Kidney tubule cell (primary cell): Measurements from ENCODE around the gene TMPRSS11D.

ENCODE experiments used
- DNase-seq: peaks from one replicate; pipeline ENCODE4 v3.0.0-alpha.2; 2018; ENCODE audit warnings: low spot score

Gene TMPRSS11D

DNA sequence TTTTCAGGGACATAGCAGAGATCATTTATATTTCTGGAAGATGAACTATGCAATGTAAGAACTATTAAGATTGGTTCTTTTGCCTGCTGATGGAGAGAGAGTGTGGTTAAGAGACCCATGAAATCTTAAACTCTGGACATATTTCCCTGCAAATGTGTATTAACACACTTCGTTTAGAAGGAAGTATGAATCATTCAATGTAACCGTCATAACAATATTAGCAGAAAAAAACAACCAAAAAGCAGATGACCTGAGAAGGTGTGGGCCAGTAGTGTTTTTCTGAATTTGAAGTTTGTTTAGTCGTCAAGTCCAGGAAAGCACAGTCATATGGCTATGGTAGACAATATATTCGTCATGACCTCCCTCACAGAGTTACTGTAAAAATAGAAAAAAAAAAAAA is 2.5 kb upstream of the TMPRSS11D start:
- DNase-seq, result peak; percentile 44

DNA sequence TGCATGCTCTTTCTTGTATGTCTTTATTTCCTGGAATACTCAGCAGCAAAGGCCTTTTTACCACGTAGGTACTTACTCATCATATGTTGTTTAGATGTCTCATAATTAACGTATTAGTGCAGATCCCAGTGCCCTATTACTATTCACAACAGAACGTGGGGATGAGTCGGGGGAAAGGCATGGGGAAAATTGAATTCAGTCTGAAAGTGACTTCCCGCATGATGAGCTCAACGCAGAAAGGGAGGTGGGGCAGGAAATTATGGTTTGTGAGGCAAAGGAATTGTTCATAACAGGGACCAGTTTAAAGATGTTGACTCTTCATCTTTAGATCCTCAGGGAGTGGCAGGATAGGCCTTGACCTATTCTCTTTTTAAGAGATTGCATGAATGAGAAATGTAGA is 2.0 kb upstream of the TMPRSS11D start:
- peak; percentile 97 for DNase-seq

DNA sequence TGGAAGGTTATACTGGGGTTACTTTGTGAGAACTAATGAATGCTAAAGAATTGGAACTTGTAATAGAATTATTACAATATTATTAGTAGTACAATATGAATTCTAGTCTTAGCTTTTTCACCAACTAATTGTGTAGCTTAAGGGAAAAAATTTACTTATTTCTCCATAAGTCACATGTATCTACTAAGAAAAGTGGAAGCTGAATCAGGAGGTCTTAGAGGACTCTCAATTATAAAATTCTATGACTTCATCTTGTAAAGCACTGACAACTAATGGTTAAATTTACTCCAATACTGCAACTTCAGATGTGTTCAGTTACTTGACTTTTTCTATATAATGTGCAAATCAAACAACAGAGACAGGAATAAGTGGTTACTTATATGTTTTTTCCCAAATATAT is 899 bp upstream of the TMPRSS11D start:
- DNase-seq, result no peak

DNA sequence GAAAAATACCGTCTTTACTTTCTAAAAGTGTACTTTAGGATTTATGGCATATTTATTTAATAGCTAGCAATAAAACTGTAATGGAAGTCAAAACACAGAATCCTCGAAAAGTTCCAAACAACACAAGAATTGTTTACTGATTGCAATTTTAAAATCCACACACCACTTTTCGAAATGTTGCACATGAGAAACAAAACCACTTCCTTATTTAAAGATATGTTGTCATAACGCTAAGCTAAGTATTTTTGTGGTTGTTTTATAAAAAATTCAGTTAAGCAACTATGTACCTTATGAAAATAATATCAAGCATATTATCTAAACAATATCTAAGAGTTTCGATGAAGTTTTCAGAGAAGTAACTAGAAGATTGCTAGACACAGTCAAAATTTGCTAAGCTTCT is 344 bp downstream of the TMPRSS11D start:
- DNase-seq, result no peak

DNA sequence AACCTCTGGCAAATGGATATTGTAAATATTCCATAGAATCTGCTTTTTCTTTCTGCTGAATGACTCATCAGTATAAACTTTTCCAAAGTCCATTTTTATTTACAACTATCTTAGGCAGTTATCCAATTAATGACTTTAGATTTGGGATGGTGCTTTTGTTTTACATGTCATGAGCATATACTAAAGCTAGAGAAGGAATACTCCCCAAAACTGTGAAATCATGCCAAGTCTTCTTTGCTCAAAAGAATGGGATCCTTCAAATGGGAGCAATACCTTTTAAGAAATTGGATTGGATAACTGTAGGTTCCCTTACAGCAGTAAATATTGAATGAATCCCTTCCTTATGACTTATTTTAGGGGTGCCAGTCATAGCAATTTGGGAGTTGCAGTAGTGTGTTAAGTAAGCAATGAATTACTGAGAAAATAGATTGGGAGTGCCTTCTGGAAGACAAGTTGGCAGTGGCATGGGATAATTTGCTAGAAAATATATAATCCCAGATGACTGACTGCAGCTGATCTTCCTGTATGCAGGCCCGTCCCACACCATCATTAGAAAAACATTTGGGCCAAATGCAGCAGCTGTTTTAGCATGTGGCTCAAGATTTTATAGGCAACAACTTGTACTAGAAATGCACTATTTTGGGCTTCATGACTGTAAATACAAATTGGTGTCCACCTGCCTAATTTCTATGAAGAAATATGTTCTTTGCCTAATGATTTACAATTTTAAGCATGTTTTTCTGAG is 2.8 kb downstream of the TMPRSS11D start:
- DNase-seq, result no peak

DNA sequence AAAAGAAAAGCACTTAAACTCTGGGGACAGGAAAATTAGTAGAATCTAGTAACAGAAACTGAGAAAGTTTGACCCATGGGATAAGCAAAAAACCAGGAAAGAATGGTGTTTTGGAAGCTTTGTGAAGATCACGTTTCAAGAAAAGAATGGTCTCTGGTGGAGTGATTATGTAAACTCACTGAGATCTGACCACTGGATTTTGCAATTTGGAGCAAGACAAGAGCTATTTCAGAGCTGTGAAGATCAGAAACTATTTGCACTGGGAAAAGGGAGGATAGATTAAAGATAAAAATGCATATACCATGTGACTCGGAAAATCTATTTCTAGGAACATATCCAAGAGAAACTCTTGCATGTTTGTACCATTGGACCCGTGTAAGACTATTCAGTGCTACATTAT is 4.3 kb downstream of the TMPRSS11D start:
- DNase-seq, result no peak

DNA sequence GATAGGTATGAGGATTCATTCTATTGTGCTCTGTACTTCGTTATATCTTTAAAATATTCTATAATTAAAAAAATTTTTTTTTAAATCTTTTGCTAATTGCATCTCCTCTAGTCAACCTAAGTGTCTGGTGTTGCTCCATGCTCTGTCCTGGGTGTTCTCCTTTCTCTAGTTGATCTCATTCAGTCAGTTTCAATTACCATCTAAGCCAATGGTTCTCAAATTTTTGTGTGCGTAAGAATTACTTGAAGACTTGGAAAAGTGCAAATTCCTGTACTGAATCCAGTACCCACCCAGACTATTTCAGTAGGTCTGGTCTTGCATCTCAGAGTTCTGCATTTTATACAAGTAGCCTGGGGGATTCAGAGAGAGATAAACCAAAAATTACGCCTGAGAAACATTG is 6.7 kb downstream of the TMPRSS11D start:
- DNase-seq, result no peak

DNA sequence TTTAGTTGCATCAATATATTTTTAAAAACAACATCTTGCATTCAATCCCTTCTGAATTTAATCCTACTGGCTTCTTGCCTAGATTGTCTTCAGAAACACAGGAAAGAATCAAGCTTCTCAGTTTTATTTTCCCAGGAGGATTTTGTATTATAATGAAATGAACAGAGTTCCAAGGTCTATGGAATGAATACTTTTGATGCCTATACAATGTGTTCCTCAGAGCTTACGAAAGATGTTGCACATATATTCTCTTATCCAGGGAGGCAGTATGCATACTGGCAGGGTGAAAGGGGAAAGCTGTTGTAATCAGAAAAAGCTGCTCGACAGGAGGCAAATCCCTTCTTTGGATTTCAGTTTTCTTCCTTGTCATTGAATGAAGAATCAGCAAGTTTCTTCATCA is 8.8 kb downstream of the TMPRSS11D start:
- no peak for DNase-seq

DNA sequence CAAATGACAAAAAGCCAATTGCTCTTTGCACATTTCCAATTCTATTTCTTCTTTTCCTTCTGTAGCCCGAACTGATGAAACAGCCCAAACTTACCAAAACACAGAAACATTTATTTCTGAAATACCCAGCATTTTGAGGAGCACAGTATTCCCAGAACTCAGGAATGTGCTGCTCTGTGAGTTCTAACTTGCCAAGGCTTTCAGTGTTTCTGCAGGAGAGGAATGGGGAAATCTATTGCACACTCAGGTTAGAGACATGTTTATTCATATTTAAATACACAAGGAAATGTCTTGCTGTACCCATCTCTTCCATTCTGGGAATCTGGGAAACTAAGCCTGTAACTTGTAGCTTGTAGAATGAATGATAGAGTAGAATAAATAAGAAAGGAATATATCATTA is 10.7 kb downstream of the TMPRSS11D start:
- DNase-seq, result no peak

DNA sequence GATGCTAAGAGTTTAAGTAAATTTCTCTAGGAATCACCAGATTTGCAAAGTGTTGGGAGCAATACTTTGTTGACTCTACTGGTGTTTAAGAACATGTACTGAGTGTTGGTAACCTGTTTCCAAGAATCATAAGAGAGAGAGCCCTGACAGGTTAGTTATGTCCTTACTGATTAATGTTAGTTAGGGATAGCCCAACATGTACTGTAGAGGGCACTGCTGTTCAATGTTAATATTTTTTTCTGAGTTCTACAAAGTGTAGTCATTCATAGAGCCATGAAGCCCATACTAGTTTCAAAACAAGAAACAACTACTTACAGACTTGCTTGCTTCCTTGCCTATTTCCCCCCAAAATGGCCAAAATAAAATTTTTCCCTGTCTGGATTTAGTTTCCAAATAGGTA is 11.9 kb downstream of the TMPRSS11D start:
- peak; percentile 62 for DNase-seq

DNA sequence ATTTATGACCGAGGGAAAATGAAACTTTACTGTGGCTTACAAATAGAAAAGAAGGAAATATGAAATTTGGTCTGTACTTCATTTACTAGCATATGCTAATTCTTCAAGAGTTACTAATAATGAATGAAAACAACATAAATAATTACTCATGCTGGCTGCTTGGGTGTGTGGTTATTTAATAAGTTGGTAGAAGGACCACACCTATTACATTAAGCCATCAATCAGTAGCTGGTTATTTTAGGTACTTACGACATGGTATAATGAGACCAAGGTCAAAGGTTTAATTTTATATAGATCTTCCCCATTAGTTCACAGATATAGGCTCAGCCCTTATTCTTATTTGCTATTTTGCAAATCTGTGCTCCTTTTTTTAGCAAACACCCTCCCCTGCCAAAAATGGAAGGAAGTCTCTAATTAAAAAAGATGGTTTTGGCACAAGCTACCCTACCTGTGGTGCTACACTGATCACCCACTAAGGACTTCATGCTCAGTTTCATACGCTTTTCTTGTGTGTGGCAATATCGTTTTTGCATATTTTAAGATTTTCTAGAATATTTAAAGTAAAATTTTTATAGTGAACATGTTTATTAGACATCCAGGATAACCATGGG is 14.1 kb downstream of the TMPRSS11D start:
- DNase-seq, result no peak

DNA sequence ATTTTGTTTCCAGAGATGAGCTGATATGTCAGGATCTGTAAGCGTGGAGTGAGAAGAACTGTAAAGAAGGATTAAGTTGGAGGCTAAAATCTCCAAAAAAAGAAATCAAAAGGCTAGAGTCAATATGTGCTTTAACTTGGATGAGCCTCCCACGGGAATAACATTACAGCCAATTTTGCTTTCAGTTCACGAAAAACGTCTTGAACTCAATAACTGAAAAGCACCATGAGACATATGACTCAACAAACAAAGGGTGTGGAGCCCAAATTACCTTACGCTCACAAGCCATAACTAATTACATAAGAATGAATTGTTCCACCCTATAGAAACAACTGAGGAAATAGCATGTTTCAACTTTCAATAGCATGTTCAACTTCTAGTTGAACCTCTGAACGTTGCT is 22.3 kb downstream of the TMPRSS11D start:
- no peak for DNase-seq

DNA sequence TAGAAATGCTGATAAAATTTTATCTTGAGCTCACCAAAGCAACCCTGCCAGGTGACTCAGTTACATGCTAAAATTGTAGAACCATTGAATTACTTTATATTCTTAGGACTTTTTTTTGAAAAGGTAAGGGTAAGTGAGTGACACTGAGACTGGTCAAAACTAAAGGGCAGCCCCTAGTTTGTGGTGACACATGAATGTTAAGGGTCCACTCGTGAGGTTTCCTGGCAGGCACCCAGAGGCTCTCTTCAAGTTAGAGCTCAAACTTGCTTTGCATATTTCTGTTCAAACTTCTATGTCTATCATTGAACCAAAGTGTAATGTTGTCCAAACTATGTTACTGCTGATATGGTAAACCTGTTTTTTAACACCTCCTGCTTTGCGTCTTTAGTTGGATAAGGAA is 30.5 kb downstream of the TMPRSS11D start:
- no peak for DNase-seq

DNA sequence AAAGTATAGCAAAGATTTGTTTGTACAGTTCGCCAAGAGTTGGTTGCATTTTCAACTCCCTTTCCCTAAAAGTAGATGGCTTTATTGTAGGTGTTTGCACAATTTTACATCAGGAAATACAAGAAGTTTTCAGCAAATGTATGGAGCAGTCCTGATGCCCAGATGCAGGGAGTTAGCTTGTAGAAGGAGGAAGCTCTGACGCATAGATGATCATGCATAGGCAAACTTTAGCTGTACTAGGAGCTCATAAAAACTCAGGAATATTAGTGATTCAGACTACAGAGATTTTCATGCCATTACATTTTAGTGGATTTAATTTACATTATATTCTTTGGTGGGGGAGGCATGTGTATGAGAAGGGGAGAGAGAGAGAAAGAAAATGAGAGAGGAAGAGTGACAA is 62.9 kb downstream of the TMPRSS11D start:
- DNase-seq, result no peak

DNA sequence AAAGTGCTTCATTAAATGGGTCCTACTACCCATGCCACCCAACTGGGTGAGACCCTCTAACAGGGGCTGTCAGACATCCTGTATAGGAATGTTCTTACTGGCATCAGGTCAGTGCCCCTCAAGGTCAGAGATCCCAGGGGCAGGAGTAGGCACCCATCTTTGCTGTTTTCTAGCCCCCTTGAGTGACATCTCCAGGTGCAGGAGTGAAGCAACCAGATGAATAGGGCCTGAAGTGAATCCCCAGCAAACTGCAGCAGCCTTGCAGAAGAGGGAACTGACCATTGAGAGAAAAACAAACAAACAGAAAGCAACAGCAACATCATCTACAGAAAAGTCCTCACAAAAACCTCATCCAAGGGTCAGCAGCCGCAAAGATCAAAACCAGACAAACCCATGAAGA is 73.8 kb downstream of the TMPRSS11D start:
- DNase-seq, result no peak

DNA sequence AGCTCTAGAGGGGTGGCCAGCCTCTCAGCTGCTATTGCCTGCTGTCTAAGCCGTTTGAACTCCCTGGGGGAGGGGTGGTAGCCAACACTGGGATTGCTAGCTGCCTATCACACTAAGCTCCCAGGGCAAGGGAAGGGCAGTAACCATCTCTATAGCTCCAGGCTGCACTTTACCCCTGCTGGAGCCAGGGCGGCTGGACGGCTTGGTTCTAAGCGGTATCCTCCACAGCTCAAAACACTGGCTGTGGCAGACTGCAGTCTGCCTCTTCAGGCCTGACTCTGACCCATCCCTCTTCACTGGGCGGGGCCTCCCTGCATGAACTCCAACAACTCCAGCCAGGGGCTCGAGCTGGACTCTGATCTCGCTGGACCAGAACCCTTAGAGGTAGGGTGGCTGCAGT is 74.3 kb downstream of the TMPRSS11D start:
- no peak for DNase-seq

DNA sequence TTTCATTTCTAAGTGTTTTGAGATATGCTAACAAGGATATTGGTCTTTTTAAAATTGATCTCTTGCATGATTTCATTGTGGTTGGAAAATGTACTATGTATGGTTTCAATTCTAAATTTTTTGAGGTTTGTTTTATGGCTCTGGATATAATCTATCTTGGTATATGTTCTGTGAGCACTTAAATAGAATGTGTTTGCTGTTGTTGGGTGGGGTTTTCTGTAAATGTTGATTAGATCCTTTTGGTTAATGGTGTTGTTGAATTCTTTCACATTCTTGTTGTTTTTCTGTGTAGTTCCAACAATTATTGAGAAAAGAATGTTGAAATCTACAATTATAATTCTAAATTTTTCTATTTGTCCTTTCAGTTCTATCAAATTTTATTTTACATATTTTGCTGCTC is 87.0 kb downstream of the TMPRSS11D start:
- DNase-seq, result no peak

DNA sequence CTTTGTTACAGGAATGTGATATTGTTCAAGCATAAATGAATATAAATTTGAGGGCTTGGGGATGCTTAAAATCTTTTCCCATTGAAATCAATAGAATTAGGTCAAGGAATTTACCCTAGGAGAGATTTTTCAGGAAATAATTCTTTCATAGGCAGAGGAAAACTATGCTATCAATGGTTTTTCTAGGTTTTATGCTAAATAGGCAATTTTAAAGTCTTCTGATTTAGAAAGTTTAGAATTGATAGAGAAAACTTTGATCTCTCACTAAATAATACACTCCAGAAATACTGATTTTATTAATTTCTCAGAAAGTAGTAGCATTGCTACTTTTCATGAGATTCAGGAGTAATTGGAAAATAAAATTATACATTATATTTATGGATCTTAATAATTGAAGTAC is 93.1 kb downstream of the TMPRSS11D start:
- DNase-seq, result no peak

DNA sequence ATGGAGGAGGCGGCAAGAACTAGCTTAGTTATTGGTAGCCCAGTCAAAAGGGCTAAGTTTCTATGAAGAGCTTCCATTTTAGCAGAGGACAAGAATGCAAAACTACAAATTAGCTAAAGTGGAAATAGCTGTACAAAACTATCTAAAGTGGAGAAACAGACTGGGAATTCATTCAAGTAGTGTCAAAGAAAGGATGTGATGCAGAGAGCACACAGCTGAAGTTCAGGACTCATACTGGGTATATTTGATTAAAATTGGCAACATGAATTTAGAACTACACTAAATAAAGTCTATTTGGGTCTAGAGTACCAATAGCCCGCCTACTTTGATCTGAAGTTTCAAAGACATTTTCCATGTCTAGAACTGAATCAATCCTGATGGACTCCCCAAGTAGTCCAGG is 96.5 kb downstream of the TMPRSS11D start:
- DNase-seq, result no peak

DNA sequence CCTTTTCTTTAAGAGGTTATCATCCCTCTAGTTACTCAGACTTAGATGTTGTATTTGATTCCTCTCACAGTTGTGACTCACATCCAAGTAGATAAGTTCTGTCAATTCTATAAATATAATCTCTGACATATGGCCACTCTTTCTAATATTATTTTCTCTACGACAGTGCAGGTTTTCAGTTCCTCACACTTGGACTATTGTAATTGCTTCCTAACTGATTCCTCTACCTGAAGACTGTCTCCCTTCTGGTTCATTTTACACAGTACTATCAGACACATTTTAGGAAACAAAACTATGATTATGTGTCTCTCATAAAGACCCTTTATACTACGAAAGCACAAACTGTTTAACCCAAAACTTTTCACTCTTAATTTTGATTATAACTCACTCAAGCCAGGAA is 98.3 kb downstream of the TMPRSS11D start:
- DNase-seq, result no peak

DNA sequence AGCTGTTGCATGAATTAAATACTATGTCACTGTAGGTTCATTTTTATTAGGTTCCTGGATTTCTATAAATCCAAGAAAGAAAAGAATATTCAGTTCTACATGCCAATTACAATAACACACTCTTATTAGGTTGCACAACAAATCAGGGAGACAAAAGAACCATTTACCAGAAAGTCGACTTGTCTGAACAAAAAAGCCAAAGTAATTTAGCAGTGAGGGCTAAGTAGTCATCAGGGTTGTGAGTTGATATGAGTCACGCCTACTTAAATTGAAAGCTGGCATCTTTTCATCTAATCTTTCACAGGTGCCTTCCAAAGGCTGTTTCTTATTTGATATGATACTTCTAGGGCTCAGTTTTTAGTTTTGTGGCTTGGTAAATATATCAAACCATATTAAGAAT is 104.2 kb downstream of the TMPRSS11D start:
- DNase-seq, result peak; percentile 13

DNA sequence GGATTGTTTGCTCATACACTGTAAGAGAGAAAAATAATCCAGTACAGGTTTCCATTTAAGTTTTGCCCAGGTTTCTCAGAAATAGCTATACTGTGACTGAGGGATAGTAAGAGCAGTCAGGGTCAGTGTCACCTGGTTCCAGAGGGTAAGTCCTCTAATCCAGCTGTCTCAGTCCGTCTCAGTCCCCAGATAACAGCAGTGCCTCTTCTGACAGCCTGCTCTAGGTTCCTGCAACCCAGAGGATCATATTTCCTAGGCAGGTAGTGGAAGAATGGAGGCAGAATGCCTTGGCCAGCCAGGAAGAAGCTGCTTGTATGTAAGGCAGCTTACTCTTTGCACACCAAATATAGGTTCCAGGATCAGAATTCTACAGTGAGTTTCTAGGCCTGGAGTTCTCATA is 107.1 kb downstream of the TMPRSS11D start:
- DNase-seq, result no peak
